SW480 (cell line): ENCODE measurements around the gene CTNNA1.
"Not testable (repeated sequence)": the region's sequence is repeated elsewhere in the genome, so short reads cannot be mapped to it uniquely, and the experiment has no call there.

Experiments used
- DNase-seq: peaks from one replicate; pipeline ENCODE4 v3.0.0-alpha.2; 2016; ENCODE audit warnings: low spot score

CTNNA1 gene

GRCh38 chr5:138898742-138899141 lies 145.5 kb downstream of the CTNNA1 start:
- no peak for DNase-seq

- DNase-seq = no peak
Measured at GRCh38 chr5:138900281-138900965, 147.2 kb downstream of the CTNNA1 start.

- DNase-seq = no peak
Measured at GRCh38 chr5:138901716-138902115, 148.5 kb downstream of the CTNNA1 start.

- no peak for DNase-seq
Measured at GRCh38 chr5:138903130-138903775, 150.0 kb downstream of the CTNNA1 start.

- peak; percentile 37 for DNase-seq
Measured at GRCh38 chr5:138905541-138905940, 152.3 kb downstream of the CTNNA1 start.

- DNase-seq = no peak
Measured at GRCh38 chr5:138909734-138910133, 156.5 kb downstream of the CTNNA1 start.

- DNase-seq = no peak
Measured at GRCh38 chr5:138910546-138911185, 157.4 kb downstream of the CTNNA1 start.

- DNase-seq = no peak
Measured at GRCh38 chr5:138911441-138911840, 158.2 kb downstream of the CTNNA1 start.

- DNase-seq = no peak
Measured at GRCh38 chr5:138912093-138912492, 158.9 kb downstream of the CTNNA1 start.

GRCh38 chr5:138913773-138914172 lies 160.5 kb downstream of the CTNNA1 start:
- DNase-seq = no peak

GRCh38 chr5:138914338-138914737 lies 161.1 kb downstream of the CTNNA1 start:
- no peak for DNase-seq

GRCh38 chr5:138918686-138919085 lies 165.5 kb downstream of the CTNNA1 start:
- no peak for DNase-seq

GRCh38 chr5:138920181-138920580 lies 167.0 kb downstream of the CTNNA1 start:
- no peak for DNase-seq

GRCh38 chr5:138921362-138921761 lies 168.1 kb downstream of the CTNNA1 start:
- DNase-seq = not testable (repeated sequence)

- no peak for DNase-seq
Measured at GRCh38 chr5:138922494-138922893, 169.3 kb downstream of the CTNNA1 start.

- DNase-seq = no peak
Measured at GRCh38 chr5:138925090-138925635, 171.9 kb downstream of the CTNNA1 start.

GRCh38 chr5:138926257-138926656 lies 173.0 kb downstream of the CTNNA1 start:
- no peak for DNase-seq

- DNase-seq = no peak
Measured at GRCh38 chr5:138926688-138927448, 173.6 kb downstream of the CTNNA1 start.

GRCh38 chr5:138927544-138927943 lies 174.3 kb downstream of the CTNNA1 start:
- DNase-seq = no peak

GRCh38 chr5:138927979-138928378 lies 174.8 kb downstream of the CTNNA1 start:
- DNase-seq = no peak

GRCh38 chr5:138929571-138929955 lies 176.3 kb downstream of the CTNNA1 start:
- DNase-seq = no peak

- DNase-seq = no peak
Measured at GRCh38 chr5:138930371-138931097, 177.3 kb downstream of the CTNNA1 start.
